Left lung (tissue), 10 donors: ENCODE data around the gene ZCWPW1. TPM values are rescaled to one million over a fixed set of nuclear protein-coding genes. Genes with fewer than 3 reads are reported as not detected.

Experiments
- ATAC-seq: fragments of 200-7000 bp; cut with Tn5 transposase; one replicate; pipeline ENCODE4 v1.9.1; 2020; ENCODE audit warnings: moderate library complexity
- DNase-seq, 4 donors: peaks; one replicate each; pipeline ENCODE4 v3.0.0-alpha.2; 2013 to 2020
- H3K27ac ChIP-seq, 2 donors: fragments of 200-600 bp; sonication (generic) in 1 of 2; one replicate each; pipeline versions ENCODE4 v1.5.0 to v1.8.0; 2020 to 2021
- H3K27me3 ChIP-seq, 2 donors: fragments of 200-600 bp; sonication (generic) in 1 of 2; one replicate each; pipeline versions ENCODE4 v1.5.0 to v1.8.0; 2020 to 2021
- H3K36me3 ChIP-seq, 2 donors: fragments of 200-600 bp; sonication (generic) in 1 of 2; one replicate each; pipeline versions ENCODE4 v1.5.0 to v1.8.0; 2020 to 2021
- H3K4me1 ChIP-seq, 2 donors: fragments of 200-600 bp; one replicate each; pipeline ENCODE4 v1.8.0; 2021
- H3K4me3 ChIP-seq, 2 donors: fragments of 200-600 bp; sonication (generic) in 1 of 2; one replicate each; pipeline versions ENCODE4 v1.5.0 to v1.8.0; 2020 to 2021; ENCODE audit warnings: mild to moderate bottlenecking in 1 of 2
- H3K9me3 ChIP-seq, 2 donors: fragments of 200-600 bp; sonication (generic) in 1 of 2; one replicate each; pipeline versions ENCODE4 v1.5.0 to v1.8.0; 2020 to 2021
- intact Hi-C, 2 donors: fragments of 100-400 bp; cut with DNase I; formaldehyde crosslinking; loops; one replicate each; pipeline versions ENCODE4 v1.11.2 to v1.14.2; 2022
- polyA plus RNA-seq, 6 donors: library from polyadenylated mRNA; unstranded; fragments of 120-200 nt; gene quantifications; one replicate each; pipeline ENCODE4 v1.2.1, GENCODE V29; 2013; ENCODE audit not compliant: insufficient read length in 6 of 6
- total RNA-seq, 2 donors: library from RNA; stranded (reverse); fragmentation: NEBNext Ultra II Directional; extraction: Animal tissue kit (Norgen Biotek cat#: 25700); gene quantifications; one replicate each; pipeline ENCODE4 v1.2.1, GENCODE V29; 2021
- TF ChIP-seq, protein P1 (sequence below), 2 donors: fragments of 200-600 bp; sonication (generic) in 1 of 2; IDR thresholded peaks; one replicate each; pipeline versions ENCODE4 v1.5.0 to v1.8.0; 2021; ENCODE audit warnings: antibody characterized with exemption in 2 of 2
- donor health status: DM: no; HTN: yes; CAD: no.
- donor health status: DM: no; HTN: no; CAD: no.

The ZCWPW1 gene
- total and polyA plus RNA-seq, 8 donors = 2.9 to 9.8 (median 8.6) TPM

GRCh38 chr7:100398239-100398638 lies 30.3 kb downstream of the ZCWPW1 start:
- Histone ChIP-seq H3K27me3 (no peaks in the 10 kb centered on the region), H3K4me1 (peaks cover 0 to 24% of the 10 kb centered on the region in 2 donors), H3K27ac (no peak overlapping the region), H3K4me3 (no peak overlapping the region), H3K36me3 (peaks cover 0 to 24% of the 10 kb centered on the region in 2 donors), H3K9me3 (no peaks in the 10 kb centered on the region)
- ATAC-seq (no peak), DNase-seq (no peak)
- intact Hi-C loops = no loop called here
- TF ChIP-seq, protein P1, sequence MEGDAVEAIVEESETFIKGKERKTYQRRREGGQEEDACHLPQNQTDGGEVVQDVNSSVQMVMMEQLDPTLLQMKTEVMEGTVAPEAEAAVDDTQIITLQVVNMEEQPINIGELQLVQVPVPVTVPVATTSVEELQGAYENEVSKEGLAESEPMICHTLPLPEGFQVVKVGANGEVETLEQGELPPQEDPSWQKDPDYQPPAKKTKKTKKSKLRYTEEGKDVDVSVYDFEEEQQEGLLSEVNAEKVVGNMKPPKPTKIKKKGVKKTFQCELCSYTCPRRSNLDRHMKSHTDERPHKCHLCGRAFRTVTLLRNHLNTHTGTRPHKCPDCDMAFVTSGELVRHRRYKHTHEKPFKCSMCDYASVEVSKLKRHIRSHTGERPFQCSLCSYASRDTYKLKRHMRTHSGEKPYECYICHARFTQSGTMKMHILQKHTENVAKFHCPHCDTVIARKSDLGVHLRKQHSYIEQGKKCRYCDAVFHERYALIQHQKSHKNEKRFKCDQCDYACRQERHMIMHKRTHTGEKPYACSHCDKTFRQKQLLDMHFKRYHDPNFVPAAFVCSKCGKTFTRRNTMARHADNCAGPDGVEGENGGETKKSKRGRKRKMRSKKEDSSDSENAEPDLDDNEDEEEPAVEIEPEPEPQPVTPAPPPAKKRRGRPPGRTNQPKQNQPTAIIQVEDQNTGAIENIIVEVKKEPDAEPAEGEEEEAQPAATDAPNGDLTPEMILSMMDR (IDR thresholded peaks at IDR 0.05) = no peak

DNA sequence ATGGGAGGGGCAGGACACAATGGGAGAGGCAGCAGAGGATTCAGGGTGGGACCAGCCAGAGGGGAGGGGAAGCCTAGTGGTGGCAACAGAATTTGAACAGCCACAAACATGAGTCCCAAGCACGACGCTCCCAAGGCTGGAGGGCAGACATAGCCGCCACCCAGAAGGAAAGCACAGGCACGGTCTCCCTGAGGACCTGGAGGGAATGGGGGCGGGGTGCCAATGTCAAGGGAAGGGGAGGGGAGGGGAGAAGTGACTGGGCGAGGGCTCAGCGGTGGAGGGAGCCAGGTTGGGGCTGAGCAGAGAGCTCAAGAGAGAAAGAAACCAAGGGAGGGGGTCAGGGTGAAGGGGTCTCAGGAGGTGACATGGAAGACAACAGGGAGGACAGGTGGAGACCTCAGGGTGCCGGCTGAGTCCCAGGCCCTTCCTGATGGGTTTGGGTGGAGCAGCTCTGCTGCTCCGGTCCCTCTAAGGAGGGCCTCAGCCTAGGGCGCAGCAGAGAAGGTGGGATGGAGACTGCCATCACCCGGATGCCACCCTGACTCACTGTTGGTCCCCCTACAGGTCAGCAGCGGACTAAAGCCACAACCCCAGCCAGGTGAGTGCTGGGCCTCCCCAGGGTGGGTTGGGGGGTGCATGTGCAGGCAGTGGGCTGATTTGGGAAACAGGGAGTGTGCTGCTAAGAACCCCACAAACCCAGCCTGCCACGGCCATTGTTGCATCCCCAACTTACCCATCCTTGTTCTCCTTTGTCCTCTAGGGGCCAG lies 31.0 kb downstream of the ZCWPW1 start:
- ATAC-seq = no peak
- intact Hi-C loops = no loop called here
- Histone ChIP-seq H3K27me3 (no peaks in the 10 kb centered on the region), H3K4me3 (no peak overlapping the region), H3K27ac (no peak overlapping the region), H3K4me1 (peaks cover 0 to 24% of the 10 kb centered on the region in 2 donors), H3K9me3 (no peaks in the 10 kb centered on the region), H3K36me3 (peaks cover 0 to 24% of the 10 kb centered on the region in 2 donors)
- no peak for DNase-seq
- TF ChIP-seq, protein P1 (IDR thresholded peaks at IDR 0.05) = no peak

GRCh38 chr7:100396421-100396982 lies 32.0 kb downstream of the ZCWPW1 start:
- no peak overlapping the region for H3K4me3 ChIP-seq
- TF ChIP-seq, protein P1 (IDR thresholded peaks at IDR 0.05) = no peak
- H3K27ac ChIP-seq = peak overlapping the region in 1 of 2 donors; percentile 43
- DNase-seq (no peak), ATAC-seq (peak; percentile 67)
- intact Hi-C loops = no loop called here
- peaks cover 0 to 17% of the 10 kb centered on the region in 2 donors for H3K36me3 ChIP-seq
- no peaks in the 10 kb centered on the region for H3K27me3 ChIP-seq
- H3K9me3 ChIP-seq = no peaks in the 10 kb centered on the region
- H3K4me1 ChIP-seq = peaks cover 0 to 24% of the 10 kb centered on the region in 2 donors

DNA sequence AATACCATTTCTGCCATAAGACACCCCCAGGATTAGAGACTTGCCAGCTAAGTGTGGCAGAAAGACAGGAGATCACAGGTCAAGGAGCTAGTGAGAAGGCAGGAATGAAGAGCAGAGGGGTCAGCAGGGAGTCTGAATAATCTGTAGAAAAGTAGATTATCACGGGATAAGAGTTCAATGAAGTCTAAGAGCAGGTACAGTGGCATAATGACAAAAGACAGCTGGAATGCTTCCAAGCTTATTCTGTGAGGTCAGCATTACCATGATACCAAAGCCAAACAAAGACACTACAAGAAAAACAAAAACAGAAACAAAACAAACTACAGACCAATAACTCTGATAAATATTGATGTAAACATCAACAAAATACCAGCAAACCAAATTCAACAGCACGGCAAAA lies 34.4 kb downstream of the ZCWPW1 start:
- intact Hi-C loops = no loop called here
- Histone ChIP-seq H3K27me3 (peaks cover 0 to 10% of the 10 kb centered on the region in 2 donors), H3K4me1 (peaks cover 0 to 24% of the 10 kb centered on the region in 2 donors), H3K36me3 (peaks cover 0 to 7% of the 10 kb centered on the region in 2 donors), H3K4me3 (no peak overlapping the region), H3K27ac (no peak overlapping the region), H3K9me3 (no peaks in the 10 kb centered on the region)
- DNase-seq (no peak), ATAC-seq (no peak)
- TF ChIP-seq, protein P1 (IDR thresholded peaks at IDR 0.05) = no peak

GRCh38 chr7:100393233-100393905 lies 35.1 kb downstream of the ZCWPW1 start:
- no peak for DNase-seq
- H3K9me3 ChIP-seq = no peaks in the 10 kb centered on the region
- H3K36me3 ChIP-seq = peaks cover 0 to 7% of the 10 kb centered on the region in 2 donors
- H3K4me1 ChIP-seq = peaks cover 0 to 24% of the 10 kb centered on the region in 2 donors
- H3K27ac ChIP-seq = no peak overlapping the region
- no peak for ATAC-seq
- H3K4me3 ChIP-seq = no peak overlapping the region
- H3K27me3 ChIP-seq = peaks cover 0 to 10% of the 10 kb centered on the region in 2 donors
- intact Hi-C loops = no loop called here
- TF ChIP-seq, protein P1 (IDR thresholded peaks at IDR 0.05) = no peak
